GM21447 (cell line): ENCODE measurements around the gene QPRT.
"Not testable (repeated sequence)": the region's sequence is repeated elsewhere in the genome, so short reads cannot be mapped to it uniquely, and the experiment has no call there.

Experiments
- ATAC-seq: cut with Tn5 transposase; IDR thresholded peaks from one replicate; pipeline ENCODE4 v1.9.1; 2021; ENCODE audit not compliant: unreplicated experiment

Gene QPRT

GRCh38 chr16:29662000-29662728, 16.8 kb upstream of the QPRT start:
- no peak for ATAC-seq

DNA sequence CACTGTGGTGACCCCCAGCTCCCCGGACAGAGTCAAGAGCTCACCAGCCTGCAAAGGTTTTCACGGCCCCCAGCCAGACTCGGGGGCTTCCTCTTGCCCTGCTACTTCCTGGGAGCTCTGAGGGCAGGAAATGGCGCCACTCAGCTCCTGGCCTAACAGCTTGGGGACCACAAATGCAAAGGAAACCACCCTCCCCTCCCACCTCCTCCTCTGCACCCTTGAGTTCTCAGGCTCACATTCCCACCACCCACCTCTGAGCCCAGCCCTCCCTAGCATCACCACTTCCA, 16.3 kb upstream of the QPRT start:
- no peak for ATAC-seq

DNA sequence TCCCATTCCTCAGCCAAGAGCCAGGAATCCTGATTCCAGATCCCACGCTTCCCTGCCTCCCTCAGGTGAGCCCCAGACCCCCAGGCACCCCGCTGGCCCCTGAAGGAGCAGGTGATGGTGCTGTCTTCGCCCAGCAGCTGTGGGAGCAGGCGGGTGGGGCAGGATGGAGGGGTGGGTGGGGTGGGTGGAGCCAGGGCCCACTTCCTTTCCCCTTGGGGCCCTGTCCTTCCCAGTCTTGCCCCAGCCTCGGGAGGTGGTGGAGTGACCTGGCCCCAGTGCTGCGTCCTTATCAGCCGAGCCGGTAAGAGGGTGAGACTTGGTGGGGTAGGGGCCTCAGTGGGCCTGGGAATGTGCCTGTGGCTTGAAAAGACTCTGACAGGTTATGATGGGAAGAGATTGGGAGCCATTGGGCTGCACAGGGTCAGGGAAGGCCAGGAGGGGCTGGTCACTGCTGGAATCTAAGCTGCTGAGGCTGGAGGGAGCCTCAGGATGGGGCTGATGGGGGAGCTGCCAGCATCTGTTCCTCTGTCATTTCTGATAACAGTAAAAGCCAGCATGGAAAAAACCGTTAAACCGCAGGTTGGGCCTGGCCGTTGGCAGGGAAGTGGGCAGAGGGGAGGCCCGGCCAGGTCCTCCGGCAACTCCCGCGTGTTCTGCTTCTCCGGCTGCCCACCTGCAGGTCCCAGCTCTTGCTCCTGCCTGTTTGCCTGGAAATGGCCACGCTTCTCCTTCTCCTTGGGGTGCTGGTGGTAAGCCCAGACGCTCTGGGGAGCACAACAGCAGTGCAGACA, 15.8 kb upstream of the QPRT start, which contains the start of gene SPN:
SPN (plus strand) TSS at position 232 of the 791 bp plus-strand sequence; CDS start at position 714, 482 bp downstream.
- no peak for ATAC-seq

DNA sequence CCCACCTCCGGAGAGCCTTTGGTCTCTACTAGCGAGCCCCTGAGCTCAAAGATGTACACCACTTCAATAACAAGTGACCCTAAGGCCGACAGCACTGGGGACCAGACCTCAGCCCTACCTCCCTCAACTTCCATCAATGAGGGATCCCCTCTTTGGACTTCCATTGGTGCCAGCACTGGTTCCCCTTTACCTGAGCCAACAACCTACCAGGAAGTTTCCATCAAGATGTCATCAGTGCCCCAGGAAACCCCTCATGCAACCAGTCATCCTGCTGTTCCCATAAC, 15.2 kb upstream of the QPRT start:
- ATAC-seq: no peak

- no peak for ATAC-seq
Observed at GRCh38 chr16:29664091-29664921, 14.7 kb upstream of the QPRT start.

- ATAC-seq: no peak
Observed at GRCh38 chr16:29665294-29666077, 13.5 kb upstream of the QPRT start.

GRCh38 chr16:29667322-29667610, 11.7 kb upstream of the QPRT start:
- not testable (repeated sequence) for ATAC-seq

- no peak for ATAC-seq
Observed at GRCh38 chr16:29667755-29668154, 11.2 kb upstream of the QPRT start.

GRCh38 chr16:29668267-29668666, 10.7 kb upstream of the QPRT start:
- ATAC-seq: no peak

DNA sequence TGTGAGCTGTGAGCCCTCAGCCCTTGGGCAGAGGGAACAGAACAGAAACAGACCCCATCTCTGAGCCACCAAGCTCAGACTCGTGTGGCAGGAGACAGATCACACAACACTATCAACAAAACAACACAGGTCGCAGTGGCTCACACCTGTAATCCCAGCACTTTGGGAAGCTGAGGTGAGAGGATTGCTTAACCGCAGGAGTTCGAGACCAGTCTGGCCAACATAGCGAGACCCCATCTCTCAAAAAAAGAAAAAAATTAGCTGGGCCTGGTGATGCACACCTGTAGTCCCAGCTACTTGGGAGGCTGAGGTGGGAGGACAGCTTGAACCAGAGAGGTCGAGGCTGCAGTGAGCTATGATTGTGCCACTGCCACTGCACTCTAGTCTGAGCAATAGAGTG, 5.5 kb upstream of the QPRT start:
- no peak for ATAC-seq

DNA sequence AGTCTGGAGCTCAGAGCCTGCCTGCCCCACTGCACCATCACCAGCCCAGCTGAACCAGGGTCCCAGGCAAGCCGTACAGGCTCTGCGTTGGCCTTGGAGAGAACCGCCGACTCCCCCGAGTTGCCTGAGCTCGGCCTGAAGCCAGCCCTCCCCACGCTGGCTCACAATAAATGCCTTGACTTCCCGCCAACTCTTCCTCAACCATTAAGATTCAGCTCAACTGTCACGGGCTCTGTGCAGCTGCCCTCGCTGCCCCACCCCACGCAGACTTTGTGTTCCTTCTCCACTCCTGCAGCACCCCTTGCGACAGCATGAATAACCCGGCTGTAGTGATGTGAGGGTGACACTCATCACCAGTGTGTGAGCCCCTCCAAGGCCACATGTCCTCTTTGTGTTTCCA, 4.8 kb upstream of the QPRT start:
- ATAC-seq: no peak

DNA sequence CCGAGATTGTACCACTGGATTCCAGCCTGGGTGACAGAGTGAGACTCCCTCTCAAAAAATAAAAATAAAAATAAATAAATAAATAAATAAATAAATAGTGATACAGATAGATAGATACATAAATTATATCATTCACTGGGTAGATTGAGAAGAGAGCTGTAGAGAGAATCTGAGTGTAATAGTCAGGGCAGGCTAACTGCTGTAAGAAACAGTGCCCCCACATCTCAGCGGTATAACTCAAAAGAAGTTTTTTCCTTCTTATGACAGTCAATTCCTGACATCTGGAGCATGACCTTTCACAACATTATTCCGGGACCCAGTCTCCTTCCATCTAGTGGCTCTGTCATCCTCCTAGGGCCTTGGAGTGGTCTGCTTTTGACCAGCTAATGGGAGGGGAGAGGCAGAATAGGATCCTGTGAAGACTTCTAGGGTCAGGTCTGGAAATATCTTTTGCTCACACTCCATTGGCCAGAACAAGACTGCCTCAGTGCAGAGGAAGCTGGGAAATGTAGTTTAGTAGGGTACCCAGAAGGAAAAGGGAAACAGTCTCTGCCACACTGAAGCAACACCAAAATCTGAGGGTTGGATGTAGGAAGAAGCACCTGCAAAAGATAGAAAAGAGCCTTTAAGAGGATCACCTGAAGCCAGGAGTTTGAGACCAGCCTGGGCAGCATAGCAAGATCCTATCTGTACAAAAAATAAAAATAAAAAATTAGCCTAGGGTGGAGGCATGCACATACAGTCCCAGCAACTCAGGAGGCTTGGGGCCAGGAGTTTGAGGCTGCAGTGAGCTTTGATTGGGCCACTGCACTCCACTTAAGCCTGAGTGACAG, 3.0 kb upstream of the QPRT start:
- ATAC-seq: no peak

- ATAC-seq: no peak
Observed at GRCh38 chr16:29676989-29677785, 1.8 kb upstream of the QPRT start.

DNA sequence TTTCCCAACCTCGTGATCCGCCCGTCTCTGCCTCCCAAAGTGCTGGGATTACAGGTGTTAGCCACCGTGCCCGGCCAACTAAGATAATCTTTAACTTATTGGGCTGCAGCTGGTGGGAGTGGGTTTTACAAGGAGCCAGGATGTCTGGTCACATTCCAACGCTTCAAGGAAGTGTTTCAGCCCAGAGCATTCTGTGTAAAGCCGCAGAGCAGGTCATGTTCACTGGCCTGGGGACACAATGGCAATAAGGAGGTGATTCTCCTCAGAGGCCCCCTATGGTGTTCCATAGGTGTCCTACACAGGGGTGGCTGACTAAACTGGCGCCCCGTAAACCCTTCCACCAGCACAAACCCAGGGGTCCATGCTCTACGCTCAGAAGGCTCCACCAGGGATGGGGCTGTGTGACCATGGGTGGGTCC, 1.2 kb downstream of the QPRT start:
- no peak for ATAC-seq

GRCh38 chr16:29683543-29684090, 4.6 kb downstream of the QPRT start:
- ATAC-seq: no peak

DNA sequence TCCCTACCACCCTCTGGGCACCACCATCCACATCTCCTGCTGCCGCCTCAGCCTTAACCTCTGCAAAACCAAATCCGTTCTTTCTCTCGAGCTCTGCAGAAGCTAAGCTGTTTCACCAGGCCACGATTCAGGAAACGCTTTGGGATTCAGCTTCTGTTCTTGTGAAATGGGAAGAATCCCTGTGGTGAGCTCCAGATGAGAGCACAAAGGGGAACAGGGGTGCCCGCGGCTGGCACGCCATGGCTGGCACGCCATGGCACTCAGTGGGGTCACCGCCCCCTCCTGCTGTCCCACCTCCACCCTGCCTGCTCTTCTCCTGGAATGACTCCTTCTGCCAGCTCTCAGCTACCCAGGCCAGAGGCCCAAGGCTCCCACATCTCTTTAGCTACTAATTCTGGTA, 5.7 kb downstream of the QPRT start:
- no peak for ATAC-seq

- no peak for ATAC-seq
Observed at GRCh38 chr16:29686740-29687332, 7.9 kb downstream of the QPRT start.

- ATAC-seq: no peak
Observed at GRCh38 chr16:29687755-29688154, 8.8 kb downstream of the QPRT start.

DNA sequence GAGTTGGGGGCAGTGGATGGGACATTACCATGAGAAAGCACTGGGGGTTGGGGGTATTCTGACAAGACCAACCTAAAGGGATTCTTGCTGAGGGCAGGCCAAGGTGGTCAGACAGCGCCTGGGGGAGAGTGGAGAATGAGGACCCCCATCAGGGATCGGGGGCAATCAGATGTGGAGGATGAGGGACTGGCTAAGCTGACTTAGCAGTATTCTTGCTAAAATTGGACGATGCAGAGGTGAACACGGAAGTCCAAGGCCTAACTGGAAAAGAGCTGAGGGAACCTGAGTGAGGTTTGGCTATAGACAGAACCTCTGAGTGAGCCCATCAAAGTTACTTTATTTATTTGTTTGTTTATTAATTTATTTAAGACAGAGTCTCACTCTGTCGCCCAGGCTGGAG, 9.2 kb downstream of the QPRT start:
- no peak for ATAC-seq
